Measurements from ENCODE around the gene TLR2. TPM values are rescaled to one million over a fixed set of nuclear protein-coding genes. Genes with fewer than 3 reads are reported as not detected.
A peak's percentile ranks its signal among the peaks of the same experiment; 100 is the strongest.

TLR2 gene
- total RNA-seq, 1 experiment from 2014 or later: 1.1 TPM

DNA sequence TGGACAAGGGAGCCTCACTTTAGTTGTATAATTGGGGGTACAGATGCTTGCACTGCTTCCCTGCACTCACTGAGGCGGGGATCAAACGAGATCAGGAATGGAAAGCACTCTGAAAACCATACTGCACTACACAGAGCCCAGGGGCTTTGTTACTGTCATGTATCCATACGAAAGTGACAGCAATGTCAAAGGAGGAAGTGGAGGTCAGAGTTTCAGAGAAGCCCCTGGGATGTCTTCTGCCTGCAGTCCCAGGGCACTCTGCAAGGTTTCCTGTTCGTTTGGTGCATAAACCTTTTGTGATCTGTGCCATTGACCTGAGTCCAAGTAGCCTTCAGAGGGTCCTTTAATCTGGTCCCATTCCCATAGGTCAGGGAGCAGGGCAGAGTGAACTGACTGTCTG lies 44.6 kb downstream of the TLR2 start:
- Histone ChIP-seq H3K4me1 (ENCODE audit: insufficient read depth, low read length, poor library complexity, severe bottlenecking) (peaks cover 37% of the 10 kb centered on the region), H3K9me3 (ENCODE audit: low read depth, low read length, poor library complexity, severe bottlenecking) (no peaks in the 10 kb centered on the region), H3K27ac (ENCODE audit: low read depth, low read length, poor library complexity, severe bottlenecking) (no peak overlapping the region), H3K27me3 (replicated peaks; ENCODE audit: insufficient read depth, low read depth, low read length, poor library complexity) (no peaks in the 10 kb centered on the region), H3K4me3 (ENCODE audit: low read depth, low read length, poor library complexity, severe bottlenecking) (no peak overlapping the region), H3K36me3 (ENCODE audit: insufficient read depth, low read length, poor library complexity, severe bottlenecking) (no peaks in the 10 kb centered on the region)
- TF ChIP-seq, protein P1, sequence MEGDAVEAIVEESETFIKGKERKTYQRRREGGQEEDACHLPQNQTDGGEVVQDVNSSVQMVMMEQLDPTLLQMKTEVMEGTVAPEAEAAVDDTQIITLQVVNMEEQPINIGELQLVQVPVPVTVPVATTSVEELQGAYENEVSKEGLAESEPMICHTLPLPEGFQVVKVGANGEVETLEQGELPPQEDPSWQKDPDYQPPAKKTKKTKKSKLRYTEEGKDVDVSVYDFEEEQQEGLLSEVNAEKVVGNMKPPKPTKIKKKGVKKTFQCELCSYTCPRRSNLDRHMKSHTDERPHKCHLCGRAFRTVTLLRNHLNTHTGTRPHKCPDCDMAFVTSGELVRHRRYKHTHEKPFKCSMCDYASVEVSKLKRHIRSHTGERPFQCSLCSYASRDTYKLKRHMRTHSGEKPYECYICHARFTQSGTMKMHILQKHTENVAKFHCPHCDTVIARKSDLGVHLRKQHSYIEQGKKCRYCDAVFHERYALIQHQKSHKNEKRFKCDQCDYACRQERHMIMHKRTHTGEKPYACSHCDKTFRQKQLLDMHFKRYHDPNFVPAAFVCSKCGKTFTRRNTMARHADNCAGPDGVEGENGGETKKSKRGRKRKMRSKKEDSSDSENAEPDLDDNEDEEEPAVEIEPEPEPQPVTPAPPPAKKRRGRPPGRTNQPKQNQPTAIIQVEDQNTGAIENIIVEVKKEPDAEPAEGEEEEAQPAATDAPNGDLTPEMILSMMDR (conservative IDR thresholded peaks at IDR 0.05; ENCODE audit: low read depth, low read length): no peak
- TF ChIP-seq EZH2 (IDR thresholded peaks at IDR 0.05; ENCODE audit: borderline replicate concordance, low read depth, low read length, poor library complexity, severe bottlenecking): no peak
- POLR2A ChIA-PET (ENCODE audit: low non-redundant PET): no interaction called here
- DNase-seq (ENCODE audit: low spot score): no peak
- no TSS peak for BruUV-seq (replicated peaks)
- CTCF ChIA-PET: no interaction called here
- intact Hi-C loops (cut with micrococcal nuclease; ENCODE audit: unreplicated experiment): no loop called here

DNA sequence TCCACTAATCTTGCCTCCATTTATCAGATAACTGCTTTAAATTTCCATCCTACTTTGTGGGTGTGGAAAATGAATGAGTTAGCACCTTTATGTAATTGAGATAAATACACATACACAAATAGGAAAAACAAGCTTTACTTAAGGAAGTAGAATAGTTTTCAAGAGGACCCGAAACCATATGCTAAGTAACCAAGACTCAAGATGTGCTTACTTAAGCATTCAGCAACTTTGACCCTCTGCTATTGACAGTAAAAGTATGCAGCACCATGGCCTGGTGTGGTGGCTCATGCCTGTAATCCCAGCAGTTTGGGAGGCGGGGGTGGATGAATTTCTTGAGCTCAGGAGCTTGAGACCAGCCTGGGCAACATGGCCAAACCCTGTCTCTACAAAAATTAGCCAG lies 45.8 kb downstream of the TLR2 start:
- TF ChIP-seq, protein P1 (conservative IDR thresholded peaks at IDR 0.05; ENCODE audit: low read depth, low read length): no peak
- TF ChIP-seq EZH2 (IDR thresholded peaks at IDR 0.05; ENCODE audit: borderline replicate concordance, low read depth, low read length, poor library complexity, severe bottlenecking): no peak
- ChIA-PET CTCF (interaction anchor here (0.5 kb wide), 1 partner anchor 17 kb away, joined by 9 read pairs; no protein-coding TSS in a partner anchor), POLR2A (ENCODE audit: low non-redundant PET) (no interaction called here)
- no peak overlapping the region for H3K4me3 ChIP-seq (ENCODE audit: low read depth, low read length, poor library complexity, severe bottlenecking)
- no peaks in the 10 kb centered on the region for H3K36me3 ChIP-seq (ENCODE audit: insufficient read depth, low read length, poor library complexity, severe bottlenecking)
- no peak for DNase-seq (ENCODE audit: low spot score)
- no peaks in the 10 kb centered on the region for H3K27me3 ChIP-seq (replicated peaks; ENCODE audit: insufficient read depth, low read depth, low read length, poor library complexity)
- peaks cover 44% of the 10 kb centered on the region for H3K4me1 ChIP-seq (ENCODE audit: insufficient read depth, low read length, poor library complexity, severe bottlenecking)
- no peaks in the 10 kb centered on the region for H3K9me3 ChIP-seq (ENCODE audit: low read depth, low read length, poor library complexity, severe bottlenecking)
- no TSS peak for BruUV-seq (replicated peaks)
- intact Hi-C loops (cut with micrococcal nuclease; ENCODE audit: unreplicated experiment): no loop called here
- H3K27ac ChIP-seq (ENCODE audit: low read depth, low read length, poor library complexity, severe bottlenecking): no peak overlapping the region

DNA sequence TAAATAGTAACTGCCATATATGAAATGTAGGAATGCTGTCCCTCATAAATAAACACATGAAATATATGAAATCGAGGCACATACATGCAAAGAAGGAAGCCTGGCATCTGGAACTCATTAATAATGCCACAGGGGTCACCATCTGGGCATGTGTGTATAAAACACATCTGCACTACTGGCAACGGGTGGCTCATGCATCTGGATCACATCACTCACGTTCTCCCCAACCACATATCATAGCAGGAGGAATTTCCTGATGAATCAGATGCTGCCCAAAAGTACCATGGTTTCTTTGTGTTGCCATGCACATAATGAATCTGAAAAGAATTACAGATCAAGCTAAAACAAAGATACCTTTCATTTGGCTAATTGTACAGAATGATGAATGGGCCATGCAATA lies 47.2 kb downstream of the TLR2 start:
- no peak overlapping the region for H3K4me3 ChIP-seq (ENCODE audit: low read depth, low read length, poor library complexity, severe bottlenecking)
- TF ChIP-seq, protein P1 (conservative IDR thresholded peaks at IDR 0.05; ENCODE audit: low read depth, low read length): no peak
- TF ChIP-seq EZH2 (IDR thresholded peaks at IDR 0.05; ENCODE audit: borderline replicate concordance, low read depth, low read length, poor library complexity, severe bottlenecking): no peak
- peaks cover 44% of the 10 kb centered on the region for H3K4me1 ChIP-seq (ENCODE audit: insufficient read depth, low read length, poor library complexity, severe bottlenecking)
- H3K9me3 ChIP-seq (ENCODE audit: low read depth, low read length, poor library complexity, severe bottlenecking): no peaks in the 10 kb centered on the region
- BruUV-seq (replicated peaks): no TSS peak
- peak overlapping the region; percentile 65 for H3K27ac ChIP-seq (ENCODE audit: low read depth, low read length, poor library complexity, severe bottlenecking)
- peak; percentile 87 for DNase-seq (ENCODE audit: low spot score)
- intact Hi-C loops (cut with micrococcal nuclease; ENCODE audit: unreplicated experiment): no loop called here
- no peaks in the 10 kb centered on the region for H3K36me3 ChIP-seq (ENCODE audit: insufficient read depth, low read length, poor library complexity, severe bottlenecking)
- no peaks in the 10 kb centered on the region for H3K27me3 ChIP-seq (replicated peaks; ENCODE audit: insufficient read depth, low read depth, low read length, poor library complexity)
- ChIA-PET CTCF (no interaction called here), POLR2A (ENCODE audit: low non-redundant PET) (no interaction called here)
